LNCAP (cell line): Measurements from ENCODE around the gene ZWILCH.

Experiments used
- TF ChIP-seq, protein P1 (sequence below): fragments of 450-650 bp; IDR thresholded peaks from 2 replicates; pipeline ENCODE4 v1.5.1; 2017; ENCODE audit warnings: mild to moderate bottlenecking

Gene ZWILCH

DNA sequence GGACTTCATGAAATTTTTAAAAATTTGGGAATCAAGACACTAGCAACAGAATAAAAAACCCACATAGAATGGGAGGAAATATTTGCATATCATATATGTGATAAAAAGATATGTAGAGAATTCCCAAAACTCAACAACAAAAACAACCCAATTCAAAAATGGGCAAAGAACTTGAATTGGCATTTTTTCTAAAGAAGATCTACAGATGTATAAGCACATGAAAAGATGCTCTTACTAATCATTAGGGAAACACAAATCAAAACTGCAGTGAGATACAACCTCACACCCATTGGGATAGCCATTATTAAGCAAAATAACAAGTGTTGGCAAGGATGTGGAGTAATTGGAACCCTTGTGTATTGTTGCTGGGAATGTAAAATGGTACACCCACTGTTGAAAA, 50.6 kb downstream of the ZWILCH start:
- TF ChIP-seq, protein P1, sequence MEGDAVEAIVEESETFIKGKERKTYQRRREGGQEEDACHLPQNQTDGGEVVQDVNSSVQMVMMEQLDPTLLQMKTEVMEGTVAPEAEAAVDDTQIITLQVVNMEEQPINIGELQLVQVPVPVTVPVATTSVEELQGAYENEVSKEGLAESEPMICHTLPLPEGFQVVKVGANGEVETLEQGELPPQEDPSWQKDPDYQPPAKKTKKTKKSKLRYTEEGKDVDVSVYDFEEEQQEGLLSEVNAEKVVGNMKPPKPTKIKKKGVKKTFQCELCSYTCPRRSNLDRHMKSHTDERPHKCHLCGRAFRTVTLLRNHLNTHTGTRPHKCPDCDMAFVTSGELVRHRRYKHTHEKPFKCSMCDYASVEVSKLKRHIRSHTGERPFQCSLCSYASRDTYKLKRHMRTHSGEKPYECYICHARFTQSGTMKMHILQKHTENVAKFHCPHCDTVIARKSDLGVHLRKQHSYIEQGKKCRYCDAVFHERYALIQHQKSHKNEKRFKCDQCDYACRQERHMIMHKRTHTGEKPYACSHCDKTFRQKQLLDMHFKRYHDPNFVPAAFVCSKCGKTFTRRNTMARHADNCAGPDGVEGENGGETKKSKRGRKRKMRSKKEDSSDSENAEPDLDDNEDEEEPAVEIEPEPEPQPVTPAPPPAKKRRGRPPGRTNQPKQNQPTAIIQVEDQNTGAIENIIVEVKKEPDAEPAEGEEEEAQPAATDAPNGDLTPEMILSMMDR = no peak

DNA sequence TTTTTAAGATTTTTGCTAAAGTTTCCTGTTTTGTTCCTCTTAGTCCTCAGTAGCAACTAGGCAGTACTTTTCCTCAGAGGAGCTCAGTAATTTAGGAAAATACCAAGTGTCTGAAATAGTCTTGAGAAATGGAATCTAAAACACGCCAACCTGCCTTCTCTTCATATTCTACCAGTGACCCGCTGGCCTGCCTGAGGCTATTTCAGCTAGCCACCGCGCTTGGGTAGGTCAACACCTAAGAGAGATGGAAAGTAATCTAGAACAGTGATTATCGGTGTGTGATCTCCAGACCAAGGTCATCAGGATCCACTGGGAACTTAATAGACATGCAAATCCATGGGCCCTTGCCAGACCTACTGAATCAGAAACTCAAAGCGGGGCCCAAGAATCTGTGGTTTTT, 53.1 kb downstream of the ZWILCH start:
- TF ChIP-seq, protein P1 = no peak

DNA sequence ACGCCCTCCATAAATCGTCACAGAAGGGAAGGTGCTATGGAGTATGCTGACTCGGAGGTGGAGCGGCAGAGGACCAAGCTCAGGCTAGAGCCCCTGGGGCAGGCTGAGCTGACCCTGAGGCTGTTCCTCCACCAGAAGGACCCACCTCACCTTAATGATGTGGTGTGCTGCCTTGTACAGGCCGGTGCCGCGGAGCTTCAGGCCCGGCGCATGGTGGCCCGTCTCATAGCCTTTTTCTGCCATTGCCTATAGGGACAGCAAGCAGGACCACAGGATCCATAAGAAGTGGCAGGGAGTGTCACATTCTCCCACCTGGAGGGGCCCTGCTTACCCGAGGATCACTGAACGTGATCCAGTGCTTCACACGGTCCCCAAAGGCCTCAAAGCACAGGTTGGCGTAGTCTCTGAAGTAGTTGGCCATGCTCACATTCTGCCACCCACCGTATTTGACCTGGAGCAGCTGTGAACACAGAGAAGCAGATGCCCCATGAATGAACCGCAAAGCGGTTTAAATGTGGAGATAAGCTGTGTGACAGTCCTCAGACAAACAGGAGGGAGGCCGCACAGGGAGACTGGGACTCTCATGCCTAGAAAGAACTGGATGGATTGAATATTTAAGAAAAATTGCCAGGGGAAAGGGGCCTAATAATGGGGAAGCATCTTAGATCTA, 55.9 kb downstream of the ZWILCH start:
- TF ChIP-seq, protein P1 = no peak

DNA sequence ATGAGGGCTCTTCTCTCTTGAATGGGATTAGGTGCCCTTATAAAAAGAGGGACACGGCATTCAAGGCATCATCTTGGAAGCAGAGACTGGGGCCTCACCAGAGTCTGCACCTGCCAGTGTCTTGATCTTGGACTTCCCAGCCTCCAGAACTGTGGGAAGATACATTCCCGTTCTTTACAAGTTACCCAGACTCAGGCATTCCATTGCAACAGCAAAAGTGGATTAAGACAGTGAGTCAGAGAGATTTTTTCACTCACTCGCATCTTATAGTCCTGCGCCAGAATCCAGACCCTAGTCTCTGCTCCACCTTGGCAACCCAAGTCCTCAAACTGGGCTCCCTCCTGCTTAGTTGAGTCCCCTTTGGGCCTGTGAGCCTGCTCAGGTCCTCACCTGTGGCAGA, 58.0 kb downstream of the ZWILCH start:
- TF ChIP-seq, protein P1 = no peak

DNA sequence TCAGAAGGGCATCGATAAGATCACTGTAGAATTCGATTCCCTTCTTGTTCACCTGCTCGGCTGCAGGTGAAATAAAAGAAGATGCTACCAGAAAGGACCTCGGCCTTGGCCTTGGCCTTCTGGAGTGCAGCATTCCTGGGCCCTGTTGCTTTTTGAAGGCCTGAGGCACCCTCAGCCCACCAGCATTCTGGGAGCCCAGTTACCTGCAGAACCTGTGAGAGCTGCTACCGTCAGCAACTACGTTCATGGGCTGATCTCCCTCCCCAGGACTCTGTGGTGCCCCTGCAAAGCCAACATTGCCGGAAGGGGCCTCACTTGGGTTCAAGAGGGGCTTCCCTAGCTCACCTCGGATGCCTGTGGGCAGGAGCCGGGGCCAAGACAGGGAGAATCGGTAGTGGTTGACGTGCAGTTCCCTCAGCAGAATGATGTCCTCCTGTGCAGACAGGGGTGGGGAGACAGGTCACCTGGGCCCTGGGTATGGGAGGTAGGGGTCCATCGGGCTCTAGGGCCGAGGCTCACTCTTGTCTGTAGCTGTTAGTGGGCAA, 58.5 kb downstream of the ZWILCH start:
- TF ChIP-seq, protein P1 = no peak

DNA sequence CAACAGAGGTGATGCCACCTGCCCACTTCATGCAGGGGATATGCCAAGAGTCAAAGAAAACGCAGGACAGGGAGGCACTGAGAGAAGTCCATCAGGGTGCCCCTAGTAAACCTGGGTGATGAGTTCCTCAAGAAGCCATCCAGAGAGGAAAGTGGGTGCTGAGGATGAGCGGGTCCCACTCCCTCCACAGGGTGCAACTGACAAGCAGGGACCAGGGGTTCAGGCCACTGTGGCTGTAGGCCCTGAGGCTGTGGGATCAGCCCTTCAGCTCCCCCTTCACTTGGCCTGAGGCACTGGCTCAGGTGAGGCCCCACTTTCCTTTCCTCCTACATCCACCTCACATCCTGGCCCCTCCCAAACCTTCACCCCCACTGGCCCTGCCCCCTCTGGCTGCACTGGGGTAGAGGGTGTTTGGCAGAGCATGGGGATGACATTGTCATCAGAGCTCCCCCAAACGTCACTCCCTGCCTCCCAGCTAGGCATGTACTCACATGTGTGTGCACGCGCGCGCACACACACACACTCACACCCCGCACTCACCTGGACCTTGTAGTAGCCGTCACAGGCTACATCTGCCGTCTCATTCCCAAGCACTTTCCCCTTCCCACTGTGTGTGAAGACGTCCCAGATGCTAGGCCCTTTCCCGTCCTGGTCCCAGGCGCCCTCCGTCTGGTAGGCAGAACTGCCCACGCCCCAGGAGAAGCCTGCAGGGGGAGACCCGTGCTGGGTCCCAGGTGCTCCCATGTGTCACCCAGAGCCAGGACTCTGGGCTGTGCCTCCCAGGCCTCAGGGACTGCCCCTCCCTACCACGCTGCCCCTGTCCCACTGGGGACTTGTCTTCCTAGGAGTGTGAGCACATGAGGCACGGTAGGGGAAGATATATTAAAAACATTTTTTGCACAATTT, 59.3 kb downstream of the ZWILCH start:
- TF ChIP-seq, protein P1 = no peak

DNA sequence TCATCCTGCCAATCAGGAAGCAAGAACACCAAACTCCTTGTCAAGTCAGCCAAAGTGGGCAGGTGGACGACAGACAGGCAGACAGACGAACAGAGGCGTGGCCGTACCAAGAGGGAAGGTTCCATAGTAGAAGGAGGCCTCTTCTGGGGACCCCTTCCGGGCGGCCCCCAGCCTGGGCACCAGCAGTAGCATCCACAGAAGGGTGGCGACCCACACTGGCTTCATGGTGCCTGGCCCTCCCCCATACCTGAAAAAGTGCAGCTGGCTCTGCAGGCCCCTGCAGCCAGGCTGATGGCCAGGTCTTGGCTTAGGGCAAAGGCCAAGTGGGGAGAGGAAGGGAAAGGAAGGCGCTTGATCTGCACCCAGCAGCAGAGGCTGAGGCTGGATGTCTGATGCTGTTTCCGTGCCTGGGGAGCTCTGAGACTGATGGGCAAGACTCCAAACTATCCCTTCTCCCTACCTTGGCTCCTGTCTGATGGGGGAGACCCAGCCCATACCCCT, 60.1 kb downstream of the ZWILCH start:
- TF ChIP-seq, protein P1 = no peak
